HG03175 (cell line): ENCODE measurements around the gene PIAS2.
"Not testable (repeated sequence)": the region's sequence is repeated elsewhere in the genome, so short reads cannot be mapped to it uniquely, and the experiment has no call there.

Experiments used
- ATAC-seq: cut with Tn5 transposase; IDR thresholded peaks from one replicate; pipeline ENCODE4 v1.9.1; 2021; ENCODE audit warnings: mild to moderate bottlenecking, moderate library complexity; ENCODE audit not compliant: unreplicated experiment

PIAS2 gene

GRCh38 chr18:46909497-46909896, 7.8 kb downstream of the PIAS2 start:
- no peak for ATAC-seq

- no peak for ATAC-seq
Observed at GRCh38 chr18:46903406-46903805, 13.9 kb downstream of the PIAS2 start.

GRCh38 chr18:46899274-46899948, 17.9 kb downstream of the PIAS2 start:
- peak; percentile 59 for ATAC-seq

DNA sequence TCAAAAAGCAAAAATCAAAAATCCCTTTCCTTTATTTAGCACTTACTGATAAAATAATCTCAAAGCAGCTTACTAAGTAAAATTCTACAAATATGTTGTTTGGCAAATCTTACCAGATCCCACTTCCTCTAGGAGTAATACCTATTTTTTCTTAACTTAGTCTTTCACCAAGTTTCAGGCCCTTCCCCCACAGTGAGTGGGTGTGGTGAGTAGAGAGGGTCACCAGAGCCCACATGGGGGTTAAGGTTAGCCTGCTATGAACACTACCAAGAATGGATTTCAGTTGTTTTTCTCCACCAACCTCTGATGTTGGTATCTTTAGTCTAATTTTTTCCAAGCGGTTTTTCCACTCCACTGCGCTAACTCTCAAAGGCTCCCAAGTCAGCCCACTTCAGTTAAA, 23.2 kb downstream of the PIAS2 start:
- no peak for ATAC-seq

DNA sequence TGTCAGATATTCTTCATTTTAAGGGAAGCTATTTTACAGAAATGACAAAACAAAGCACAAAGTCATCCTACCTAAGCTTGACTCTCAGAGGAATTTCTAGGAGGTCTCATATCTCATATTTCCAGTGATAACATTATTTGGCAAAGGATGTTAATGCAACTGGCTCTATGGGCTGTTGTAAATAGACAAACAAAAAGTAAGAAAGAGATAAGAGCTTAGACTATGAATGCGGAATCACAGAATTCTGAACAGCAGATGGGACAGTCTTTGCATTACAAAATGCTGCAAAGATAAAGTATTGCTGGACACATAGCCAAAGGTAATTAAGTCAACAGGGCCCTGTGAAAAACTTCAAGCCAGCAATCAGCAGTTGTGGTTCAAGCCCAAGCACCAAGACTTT, 23.9 kb downstream of the PIAS2 start:
- no peak for ATAC-seq

- peak; percentile 46 for ATAC-seq
Observed at GRCh38 chr18:46892842-46893241, 24.5 kb downstream of the PIAS2 start.

DNA sequence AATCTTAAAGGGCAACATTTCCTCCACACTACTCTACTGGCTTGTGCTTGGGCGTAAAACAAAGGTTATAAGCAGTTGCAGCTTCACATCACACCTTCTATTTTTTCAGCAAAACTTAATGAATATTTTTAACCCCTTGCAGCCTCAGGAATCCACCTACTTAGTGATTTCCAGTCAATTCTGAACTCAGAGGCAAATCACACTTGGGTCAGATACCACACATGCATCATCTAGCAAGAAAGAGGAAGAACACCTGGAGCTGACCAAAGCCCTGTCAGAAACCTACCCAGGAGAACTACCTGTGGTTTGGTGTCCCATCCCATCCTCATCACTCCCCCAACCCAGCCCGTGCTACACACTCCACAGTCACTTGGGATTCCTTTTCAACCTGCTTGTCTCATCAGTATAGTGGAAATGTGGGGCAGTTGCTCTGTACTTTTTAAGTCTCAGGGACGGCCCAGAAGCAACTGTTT, 25.5 kb downstream of the PIAS2 start:
- peak; percentile 91 for ATAC-seq

GRCh38 chr18:46888965-46889364, 28.3 kb downstream of the PIAS2 start:
- ATAC-seq: no peak

GRCh38 chr18:46886893-46887292, 30.4 kb downstream of the PIAS2 start:
- no peak for ATAC-seq

DNA sequence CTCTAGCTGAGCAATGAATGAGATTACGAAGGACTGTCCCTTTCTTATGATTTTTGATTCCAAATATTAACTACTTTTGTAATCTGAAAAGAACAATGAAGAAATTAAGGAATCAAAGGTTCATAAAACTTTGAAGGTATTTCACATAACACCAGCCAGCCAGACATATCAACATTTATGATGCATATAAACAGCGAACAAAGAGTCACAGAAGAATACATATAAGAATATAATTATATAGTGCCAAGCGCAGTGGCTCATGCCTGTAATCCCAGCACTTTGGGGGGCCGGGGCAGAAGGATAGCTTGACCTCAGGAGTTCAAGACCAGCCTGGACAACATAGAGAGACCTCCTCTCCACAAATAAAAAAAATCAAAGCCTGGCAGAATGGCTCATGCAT, 34.1 kb downstream of the PIAS2 start:
- ATAC-seq: no peak

GRCh38 chr18:46877329-46877987, 39.8 kb downstream of the PIAS2 start:
- no peak for ATAC-seq

- ATAC-seq: no peak
Observed at GRCh38 chr18:46868169-46868921, 49.0 kb downstream of the PIAS2 start.

DNA sequence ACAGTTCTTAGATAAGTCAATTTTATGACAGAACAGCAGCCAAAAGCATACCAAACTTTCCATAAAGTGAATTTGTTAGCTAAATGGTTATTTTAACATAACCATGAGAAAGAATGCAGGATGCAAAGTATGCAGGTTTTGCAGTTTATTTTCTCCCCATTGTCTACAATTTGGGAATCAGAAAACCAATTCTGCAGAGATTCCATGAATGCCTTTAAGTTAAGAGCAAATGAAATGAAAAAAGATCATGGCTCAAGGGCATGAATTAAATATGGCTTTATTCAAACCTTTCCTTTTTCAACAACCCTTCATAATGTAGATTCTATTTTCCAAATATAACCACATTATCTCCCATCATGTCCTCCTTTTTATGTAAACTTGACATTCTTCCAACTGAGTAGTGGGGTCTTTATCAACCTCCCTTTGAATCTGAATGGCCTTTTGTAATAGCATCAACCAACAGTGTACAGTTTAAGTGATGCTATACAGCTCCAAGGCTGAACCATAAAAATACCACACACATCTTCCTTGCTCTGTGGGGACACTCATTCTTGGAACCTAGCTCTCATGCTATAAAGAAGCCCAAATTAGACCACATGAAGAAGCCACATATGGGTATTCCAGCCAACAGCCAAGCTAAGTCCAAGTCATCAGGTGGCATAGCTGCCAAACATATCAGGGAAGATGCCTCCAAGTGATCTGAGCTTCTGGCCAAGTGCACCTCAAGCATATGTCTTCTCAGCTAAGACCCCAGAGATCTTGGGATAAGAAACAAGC, 49.8 kb downstream of the PIAS2 start:
- no peak for ATAC-seq

DNA sequence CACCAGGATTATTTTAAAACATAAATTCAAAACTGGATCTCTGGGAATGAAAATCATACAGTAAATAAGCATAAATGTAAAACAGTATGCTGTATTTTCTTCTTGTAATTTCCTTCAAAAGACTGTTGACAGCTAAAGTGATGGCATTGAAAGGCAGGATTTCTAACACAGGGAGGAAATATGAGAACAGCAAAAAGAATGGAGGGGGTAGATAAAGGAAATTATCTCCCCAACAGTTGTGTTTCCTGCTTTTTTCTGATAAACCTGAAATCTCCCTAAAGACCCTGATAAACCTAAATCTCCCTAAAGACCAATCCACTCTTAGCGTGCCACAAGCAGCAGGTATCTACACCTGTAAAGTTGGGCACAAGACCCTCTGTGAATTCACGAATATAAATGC, 50.8 kb downstream of the PIAS2 start:
- no peak for ATAC-seq

DNA sequence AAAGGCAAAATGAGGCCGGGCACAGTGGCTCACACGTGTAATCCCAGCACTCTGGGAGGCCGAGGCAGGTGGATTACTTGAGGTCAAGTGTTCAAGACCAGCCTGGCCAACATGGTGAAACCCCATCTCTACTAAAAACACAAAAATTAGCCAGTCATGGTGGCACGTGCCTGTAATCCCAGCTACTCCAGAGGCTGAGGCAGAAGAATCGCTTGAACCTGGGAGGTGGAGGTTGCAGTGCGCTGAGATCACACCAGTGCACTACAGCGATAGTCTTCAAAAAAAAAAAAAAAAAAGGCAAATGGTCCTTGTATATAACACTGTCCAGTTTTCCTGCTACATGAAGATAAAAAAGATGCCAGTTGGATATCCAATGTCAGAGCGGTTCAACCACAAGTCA, 52.1 kb downstream of the PIAS2 start:
- not testable (repeated sequence) for ATAC-seq

DNA sequence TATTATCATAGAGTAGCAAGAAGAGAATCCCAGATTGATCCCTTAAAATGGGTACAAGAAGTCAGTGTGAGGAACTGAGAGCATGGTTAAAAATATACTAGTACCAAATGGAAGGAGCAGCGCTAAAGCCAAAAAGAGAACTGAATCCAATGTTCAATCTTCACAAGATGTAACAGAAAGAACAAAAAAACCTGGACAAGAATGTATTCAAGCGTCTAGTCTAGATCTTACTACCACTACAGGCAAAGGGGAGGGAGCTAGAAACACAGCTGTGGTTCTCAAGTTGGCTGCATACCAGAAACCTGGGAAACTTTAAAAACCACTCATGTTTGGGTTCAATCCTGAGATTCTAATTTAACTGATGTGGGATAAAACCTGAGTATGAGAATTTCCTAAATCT, 57.5 kb downstream of the PIAS2 start:
- peak; percentile 70 for ATAC-seq

- ATAC-seq: no peak
Observed at GRCh38 chr18:46858290-46858689, 59.0 kb downstream of the PIAS2 start.

DNA sequence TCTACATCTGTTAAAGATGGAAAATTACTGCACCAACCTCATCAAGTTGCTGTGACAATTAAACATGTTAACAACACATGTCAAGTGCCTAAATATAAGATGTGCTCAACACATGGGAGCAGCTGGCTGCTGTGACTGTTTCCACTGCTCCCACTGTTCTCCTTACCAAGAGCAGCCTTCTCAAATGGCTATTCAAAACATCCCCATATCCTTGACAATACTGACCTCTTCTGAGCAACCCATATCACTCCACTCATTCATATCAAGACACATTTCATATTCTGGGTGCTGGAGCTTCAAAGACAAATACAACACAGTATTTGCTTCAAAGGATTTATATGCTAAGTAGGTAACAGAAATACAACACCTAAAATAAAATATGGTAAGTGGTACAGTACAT, 60.3 kb downstream of the PIAS2 start:
- no peak for ATAC-seq

- ATAC-seq: no peak
Observed at GRCh38 chr18:46849007-46849406, 68.3 kb downstream of the PIAS2 start.

DNA sequence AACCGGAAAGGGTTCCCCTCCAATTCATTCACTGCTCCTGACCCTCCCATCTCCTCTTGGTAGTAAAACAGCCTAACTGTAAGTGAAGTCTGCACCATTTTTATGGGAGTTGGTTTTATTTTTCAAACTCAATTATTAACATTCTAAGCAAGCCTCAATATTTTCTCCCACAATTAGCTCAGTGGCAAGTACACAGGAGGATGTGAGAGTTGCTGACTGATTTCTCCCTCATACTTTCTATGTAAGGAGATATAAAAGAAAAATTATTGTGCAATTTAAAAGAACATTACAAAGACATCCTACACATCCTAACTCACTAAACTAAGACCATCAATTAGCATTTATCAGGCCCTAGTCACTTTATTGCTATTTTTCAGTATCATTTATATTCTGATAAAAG, 73.9 kb downstream of the PIAS2 start:
- no peak for ATAC-seq

- ATAC-seq: no peak
Observed at GRCh38 chr18:46842583-46842982, 74.7 kb downstream of the PIAS2 start.
